ENCODE measurements around the gene CGB3. TPM values are rescaled to one million over a fixed set of nuclear protein-coding genes. Genes with fewer than 3 reads are reported as not detected.

Gene CGB3
- total and polyA plus RNA-seq, 2 of the 4 experiments (the other 2 are of a cell fraction): not detected

GRCh38 chr19:48985711-48986110, 38.4 kb downstream of the CGB3 start:
- ChIA-PET POLR2A (ENCODE audit: unreplicated experiment) (interaction anchor here (0.6 kb wide), 1 partner anchor 19 kb away, joined by 4 read pairs; no protein-coding TSS in a partner anchor), CTCF (no interaction called here)
- no peak overlapping the region for H3K27ac ChIP-seq (ENCODE audit: insufficient read depth, low read length)
- H3K9ac ChIP-seq (ENCODE audit: low read depth, low read length): no peak overlapping the region
- H2AK5ac ChIP-seq (ENCODE audit: low read depth, low read length): no peak overlapping the region
- H3K23ac ChIP-seq (ENCODE audit: low read depth, low read length): no peak overlapping the region
- DNase-seq (no peak), ATAC-seq (ENCODE audit: low read depth) (no peak)
- H2AFZ ChIP-seq (replicated peaks; ENCODE audit: low read length, poor library complexity): no peak overlapping the region
- no TSS peak for BruUV-seq (replicated peaks)
- H4K8ac ChIP-seq (ENCODE audit: low read depth in 2 of 2, low read length in 2 of 2): no peak overlapping the region
- 98% methylated on average over 8 of the region's 13 CpGs; no CpG with 5 or more reads in 1 of the 2 experiments for WGBS, 2 experiments (ENCODE audit: extremely low coverage in 2 of 2, insufficient read length in 1 of 2)
- dilution Hi-C loops (cut with HindIII; ENCODE audit: low sequenced_read_pairs, unreplicated experiment): no loop called here
- H3K79me1 ChIP-seq (ENCODE audit: low read depth in 1 of 2, low read length in 2 of 2): peaks cover 27 to 57% of the 10 kb centered on the region in 2 experiments
- TF ChIP-seq CEBPB (IDR thresholded peaks at IDR 0.05; ENCODE audit: low read depth, low read length) (no peak), NFE2L2 (IDR thresholded peaks at IDR 0.05; ENCODE audit: low read depth, low read length) (no peak), POLR2A (IDR thresholded peaks at IDR 0.05; ENCODE audit: low read depth, low read length) (no peak), USF2 (IDR thresholded peaks at IDR 0.05; ENCODE audit: low read depth, low read length) (no peak), MAZ (IDR thresholded peaks at IDR 0.05; ENCODE audit: borderline replicate concordance, low read depth, low read length) (no peak), FOS (IDR thresholded peaks at IDR 0.05; ENCODE audit: low read depth, low read length) (no peak), RAD21 (IDR thresholded peaks at IDR 0.05; ENCODE audit: low read length) (no peak), BHLHE40 (IDR thresholded peaks at IDR 0.05; ENCODE audit: low read depth, low read length) (no peak), RCOR1 (IDR thresholded peaks at IDR 0.05; ENCODE audit: insufficient replicate concordance, low read length) (no peak), ELK1 (IDR thresholded peaks at IDR 0.05; ENCODE audit: borderline replicate concordance, low read depth, low read length) (no peak), SMC3 (IDR thresholded peaks at IDR 0.05; ENCODE audit: low read depth, low read length) (no peak), CHD1 (IDR thresholded peaks at IDR 0.05; ENCODE audit: low read depth, low read length) (no peak), MXI1 (IDR thresholded peaks at IDR 0.05; ENCODE audit: borderline replicate concordance, low read depth, low read length) (no peak), RFX5 (IDR thresholded peaks at IDR 0.05; ENCODE audit: low read depth, low read length) (no peak), MAFK (IDR thresholded peaks at IDR 0.05; ENCODE audit: low read depth, low read length) (no peak)
- TF ChIP-seq, protein P1, sequence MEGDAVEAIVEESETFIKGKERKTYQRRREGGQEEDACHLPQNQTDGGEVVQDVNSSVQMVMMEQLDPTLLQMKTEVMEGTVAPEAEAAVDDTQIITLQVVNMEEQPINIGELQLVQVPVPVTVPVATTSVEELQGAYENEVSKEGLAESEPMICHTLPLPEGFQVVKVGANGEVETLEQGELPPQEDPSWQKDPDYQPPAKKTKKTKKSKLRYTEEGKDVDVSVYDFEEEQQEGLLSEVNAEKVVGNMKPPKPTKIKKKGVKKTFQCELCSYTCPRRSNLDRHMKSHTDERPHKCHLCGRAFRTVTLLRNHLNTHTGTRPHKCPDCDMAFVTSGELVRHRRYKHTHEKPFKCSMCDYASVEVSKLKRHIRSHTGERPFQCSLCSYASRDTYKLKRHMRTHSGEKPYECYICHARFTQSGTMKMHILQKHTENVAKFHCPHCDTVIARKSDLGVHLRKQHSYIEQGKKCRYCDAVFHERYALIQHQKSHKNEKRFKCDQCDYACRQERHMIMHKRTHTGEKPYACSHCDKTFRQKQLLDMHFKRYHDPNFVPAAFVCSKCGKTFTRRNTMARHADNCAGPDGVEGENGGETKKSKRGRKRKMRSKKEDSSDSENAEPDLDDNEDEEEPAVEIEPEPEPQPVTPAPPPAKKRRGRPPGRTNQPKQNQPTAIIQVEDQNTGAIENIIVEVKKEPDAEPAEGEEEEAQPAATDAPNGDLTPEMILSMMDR (conservative IDR thresholded peaks at IDR 0.05; ENCODE audit: low read depth, low read length): no peak
- H2BK15ac ChIP-seq (ENCODE audit: low read depth, low read length): no peak overlapping the region
- H3K4me2 ChIP-seq (ENCODE audit: low read depth, low read length): no peak overlapping the region
- no peak overlapping the region for H2BK20ac ChIP-seq (ENCODE audit: low read depth, low read length)
- no peak overlapping the region for H4K91ac ChIP-seq (ENCODE audit: insufficient read depth, low read depth, low read length)
- no peak overlapping the region for H2BK120ac ChIP-seq (ENCODE audit: low read depth, low read length)
- H3K9me3 ChIP-seq (ENCODE audit: control insufficient read depth, insufficient read depth, low read length): no peaks in the 10 kb centered on the region
- H3K27me3 ChIP-seq (ENCODE audit: control insufficient read depth, insufficient read depth, low read length): no peaks in the 10 kb centered on the region
- intact Hi-C loops (cut with micrococcal nuclease): no loop called here
- no peak overlapping the region for H3K14ac ChIP-seq (replicated peaks; ENCODE audit: low read depth, low read length)
- no peak overlapping the region for H3K56ac ChIP-seq (ENCODE audit: extremely low read depth, insufficient read depth, low read length)
- in situ Hi-C loops (cut with MboI; ENCODE audit: low sequenced_read_pairs): no loop called here
- no peak overlapping the region for H4K5ac ChIP-seq (ENCODE audit: low read depth, low read length)
- H3K4me1 ChIP-seq (ENCODE audit: control insufficient read depth, insufficient read depth, low read length): peaks cover 4% of the 10 kb centered on the region
- H3K18ac ChIP-seq (ENCODE audit: low read depth, low read length): no peak overlapping the region
- no peak overlapping the region for H2BK5ac ChIP-seq (ENCODE audit: low read depth, low read length, poor library complexity, severe bottlenecking)
- H4K20me1 ChIP-seq (ENCODE audit: insufficient read depth, low read length): peaks cover 18% of the 10 kb centered on the region
- H3K9me1 ChIP-seq (ENCODE audit: insufficient read depth, low read length): peaks cover 13% of the 10 kb centered on the region
- no peak overlapping the region for H2AK9ac ChIP-seq (replicated peaks; ENCODE audit: low read depth, low read length, poor library complexity)
- no peak overlapping the region for H3K4me3 ChIP-seq (ENCODE audit: insufficient read depth, low read depth, low read length)
- H3K4ac ChIP-seq (ENCODE audit: low read depth, low read length): no peak overlapping the region
- H3K36me3 ChIP-seq (ENCODE audit: control insufficient read depth, insufficient read depth, low read length): peaks cover 62% of the 10 kb centered on the region

Measured in IMR-90 (cell line).